WTC11 (cell line): ENCODE results near the gene SH3GL2. TPM values are rescaled to one million over a fixed set of nuclear protein-coding genes. Genes with fewer than 3 reads are reported as not detected.

ENCODE experiments used
- ATAC-seq: fragments of 200-7000 bp; cut with Tn5 transposase; 2 replicates; pipeline ENCODE4 v1.10.0; 2021; ENCODE audit warnings: mild to moderate bottlenecking, moderate library complexity
- CTCF ChIA-PET: fragments of 300-600 bp; sonication (Branson Sonifier 250); formaldehyde crosslinking; loops from one replicate; lab custom pipeline; 2021; ENCODE audit warnings: antibody characterized with exemption; lab: Charles Lee
- POLR2A ChIA-PET: fragments of 350-600 bp; sonication (Branson Sonifier 250); formaldehyde crosslinking; loops from one replicate; lab custom pipeline; 2021; ENCODE audit warnings: antibody characterized with exemption; lab: Charles Lee
- DNase-seq: peaks from one replicate; pipeline ENCODE4 v3.0.0; 2021; ENCODE audit warnings: low spot score
- H3K27ac Mint-ChIP-seq: 2 replicates; pipeline ENCODE4 v1.8.0; 2021; ENCODE audit warnings: mixed read lengths
- H3K27me3 Mint-ChIP-seq: 2 replicates; pipeline ENCODE4 v1.8.0; 2021; ENCODE audit warnings: low read depth, mild to moderate bottlenecking, moderate library complexity, mixed read lengths
- H3K36me3 Mint-ChIP-seq: 2 replicates; pipeline ENCODE4 v1.8.0; 2021; ENCODE audit warnings: mixed read lengths
- H3K4me1 Mint-ChIP-seq: 2 replicates; pipeline ENCODE4 v1.8.0; 2022; ENCODE audit warnings: mixed read lengths
- H3K4me3 Mint-ChIP-seq: 2 replicates; pipeline ENCODE4 v1.8.0; 2021; ENCODE audit warnings: mild to moderate bottlenecking, moderate library complexity, mixed read lengths
- H3K9me3 Mint-ChIP-seq: 2 replicates; pipeline ENCODE4 v1.8.0; 2021; ENCODE audit warnings: mixed read lengths
- ATF3 ChIP-seq: sonication (generic); formaldehyde crosslinking; conservative IDR thresholded peaks from 2 replicates; pipeline ENCODE4 v1.8.1; 2022; ENCODE audit warnings: mild to moderate bottlenecking, missing genetic modification reagents
- CREB1 ChIP-seq: sonication (generic); formaldehyde crosslinking; IDR thresholded peaks from 2 replicates; pipeline ENCODE4 v1.8.0; 2023; ENCODE audit warnings: mild to moderate bottlenecking, missing genetic modification reagents
- CTCF ChIP-seq: fragments of 200-600 bp; IDR thresholded peaks from 2 replicates; pipeline ENCODE4 v1.8.0; 2022; ENCODE audit warnings: antibody characterized with exemption
- E2F1 ChIP-seq: sonication (generic); formaldehyde crosslinking; IDR thresholded peaks from 2 replicates; pipeline ENCODE4 v1.8.0; 2022; ENCODE audit warnings: mild to moderate bottlenecking, missing genetic modification reagents
- E2F4 ChIP-seq: sonication (generic); formaldehyde crosslinking; IDR thresholded peaks from 2 replicates; pipeline ENCODE4 v1.8.1; 2022; ENCODE audit warnings: low read depth, mild to moderate bottlenecking, moderate library complexity, missing genetic modification reagents, borderline replicate concordance
- FOXP1 ChIP-seq: sonication (generic); formaldehyde crosslinking; IDR thresholded peaks from 2 replicates; pipeline ENCODE4 v1.8.0; 2022; ENCODE audit warnings: missing genetic modification reagents, mild to moderate bottlenecking, moderate library complexity, borderline replicate concordance
- GRHL2 ChIP-seq: fragments of 250-450 bp; sonication (Bioruptor Pico); IDR thresholded peaks from 2 replicates; pipeline ENCODE4 v1.8.0; 2022; ENCODE audit warnings: mild to moderate bottlenecking, moderate library complexity; ENCODE audit not compliant: insufficient replicate concordance, severe bottlenecking
- IRF1 ChIP-seq: sonication (generic); formaldehyde crosslinking; IDR thresholded peaks from 2 replicates; pipeline ENCODE4 v1.8.0; 2023; ENCODE audit warnings: missing genetic modification reagents
- JAZF1 ChIP-seq: fragments of 250-450 bp; sonication (Bioruptor Pico); IDR thresholded peaks from 2 replicates; pipeline ENCODE4 v1.9.0; 2021; ENCODE audit warnings: moderate library complexity, mild to moderate bottlenecking, inconsistent platforms
- MLX ChIP-seq: sonication (generic); formaldehyde crosslinking; IDR thresholded peaks from 2 replicates; pipeline ENCODE4 v1.8.1; 2023; ENCODE audit warnings: mild to moderate bottlenecking, missing genetic modification reagents, moderate library complexity
- NFE2L1 ChIP-seq: sonication (generic); formaldehyde crosslinking; IDR thresholded peaks from 2 replicates; pipeline ENCODE4 v1.8.1; 2023; ENCODE audit warnings: missing genetic modification reagents
- NR1H2 ChIP-seq: sonication (generic); formaldehyde crosslinking; IDR thresholded peaks from 2 replicates; pipeline ENCODE4 v1.9.0; 2021; ENCODE audit warnings: mild to moderate bottlenecking, moderate library complexity, missing genetic modification reagents
- PRDM15 ChIP-seq: sonication (generic); formaldehyde crosslinking; IDR thresholded peaks from 2 replicates; pipeline ENCODE4 v1.8.0; 2022; ENCODE audit warnings: missing genetic modification reagents
- PREB ChIP-seq: sonication (generic); formaldehyde crosslinking; IDR thresholded peaks from 2 replicates; pipeline ENCODE4 v1.8.1; 2022; ENCODE audit warnings: mild to moderate bottlenecking, missing genetic modification reagents, moderate library complexity, borderline replicate concordance
- RELA ChIP-seq: sonication (generic); formaldehyde crosslinking; IDR thresholded peaks from 2 replicates; pipeline ENCODE4 v1.8.1; 2022; ENCODE audit warnings: missing genetic modification reagents, mild to moderate bottlenecking, borderline replicate concordance
- SMAD4 ChIP-seq: sonication (generic); formaldehyde crosslinking; IDR thresholded peaks from 2 replicates; pipeline ENCODE4 v1.8.0; 2022; ENCODE audit warnings: mild to moderate bottlenecking, missing genetic modification reagents
- SOX15 ChIP-seq: fragments of 250-450 bp; sonication (Bioruptor Pico); IDR thresholded peaks from 2 replicates; pipeline ENCODE4 v1.9.0; 2021; ENCODE audit warnings: mild to moderate bottlenecking
- TCF7 ChIP-seq: sonication (generic); formaldehyde crosslinking; IDR thresholded peaks from 2 replicates; pipeline ENCODE4 v1.8.0; 2022; ENCODE audit warnings: mild to moderate bottlenecking, low read depth, missing genetic modification reagents, moderate library complexity
- ZBTB43 ChIP-seq: sonication (generic); formaldehyde crosslinking; IDR thresholded peaks from 2 replicates; pipeline ENCODE4 v1.8.1; 2023; ENCODE audit warnings: mild to moderate bottlenecking, missing genetic modification reagents
- ZNF317 ChIP-seq: sonication (generic); formaldehyde crosslinking; IDR thresholded peaks from 2 replicates; pipeline ENCODE4 v1.8.1; 2023; ENCODE audit warnings: low read depth, mild to moderate bottlenecking, moderate library complexity, missing genetic modification reagents, borderline replicate concordance
- ZNF396 ChIP-seq: fragments of 250-450 bp; sonication (Bioruptor Pico); IDR thresholded peaks from 2 replicates; pipeline ENCODE4 v1.8.0; 2021; ENCODE audit warnings: mild to moderate bottlenecking, moderate library complexity, borderline replicate concordance
- ZNF423 ChIP-seq: fragments of 250-450 bp; sonication (Bioruptor Pico); IDR thresholded peaks from 2 replicates; pipeline ENCODE4 v2.1.2; 2022; ENCODE audit warnings: mild to moderate bottlenecking, moderate library complexity
- total RNA-seq: library from RNA; stranded (reverse); gene quantifications from 3 replicates; pipeline ENCODE4 v1.2.3, GENCODE V29; 2021

The SH3GL2 gene
- total RNA-seq, 1 experiment from 2014 or later, result 4.2 TPM

GRCh38 chr9:17588395-17588794, 9.5 kb downstream of the SH3GL2 start:
- TF ChIP-seq CREB1 (CRISPR knock-in tag) (no peak), SMAD4 (CRISPR knock-in tag) (no peak), CTCF (no peak), ZNF396 (CRISPR knock-in tag) (no peak), ZNF317 (CRISPR knock-in tag) (no peak), SOX15 (CRISPR knock-in tag) (no peak), ZNF423 (CRISPR knock-in tag) (no peak), PREB (no peak), RELA (CRISPR knock-in tag) (no peak), PRDM15 (no peak), NR1H2 (CRISPR knock-in tag) (no peak), JAZF1 (CRISPR knock-in tag) (no peak), E2F1 (CRISPR knock-in tag) (no peak), TCF7 (CRISPR knock-in tag) (no peak), NFE2L1 (CRISPR knock-in tag) (no peak)
- no peak for DNase-seq
- Mint-ChIP-seq H3K27ac (no peak overlapping the region), H3K36me3 (no peaks in the 10 kb centered on the region), H3K4me1 (peaks cover 20% of the 10 kb centered on the region), H3K27me3 (no peaks in the 10 kb centered on the region), H3K9me3 (no peaks in the 10 kb centered on the region), H3K4me3 (no peak overlapping the region)
- ChIA-PET POLR2A (no interaction called here), CTCF (interaction anchor here (0.6 kb wide), 1 partner anchor 1933 kb away, joined by 4 read pairs; no protein-coding TSS in a partner anchor)
- ATAC-seq, result peak; percentile 67

GRCh38 chr9:17588941-17589340, 10.1 kb downstream of the SH3GL2 start:
- Mint-ChIP-seq H3K4me3 (no peak overlapping the region), H3K27me3 (no peaks in the 10 kb centered on the region), H3K27ac (no peak overlapping the region), H3K36me3 (no peaks in the 10 kb centered on the region), H3K4me1 (peaks cover 20% of the 10 kb centered on the region), H3K9me3 (no peaks in the 10 kb centered on the region)
- CTCF ChIA-PET, result no interaction called here
- ATAC-seq, result no peak
- no peak for DNase-seq
- POLR2A ChIA-PET, result no interaction called here
- TF ChIP-seq IRF1 (CRISPR knock-in tag) (no peak), GRHL2 (CRISPR knock-in tag) (no peak), E2F4 (CRISPR knock-in tag) (no peak), ZBTB43 (CRISPR knock-in tag) (no peak), ATF3 (CRISPR knock-in tag) (no peak), MLX (CRISPR knock-in tag) (no peak), FOXP1 (CRISPR knock-in tag) (no peak)
